Esophagus squamous epithelium (tissue), 5 donors: Measurements from ENCODE around the gene DLGAP1. TPM values are rescaled to one million over a fixed set of nuclear protein-coding genes. Genes with fewer than 3 reads are reported as not detected.

Experiments
- DNase-seq: peaks from one replicate; lab custom pipeline; 2025; lab: John Stamatoyannopoulos, UW
- H3K27ac ChIP-seq, 4 donors: fragments of 200-600 bp; sonication (generic); one replicate each; pipeline ENCODE4 v1.5.1; 2016 to 2019; ENCODE audit warnings: mild to moderate bottlenecking in 1 of 4
- H3K27me3 ChIP-seq, 4 donors: fragments of 200-600 bp; sonication (generic); 1 replicate in 3 of 4; 2 replicates in 1 of 4; pipeline versions ENCODE4 v1.5.1 to v1.6.0; 2017 to 2021; ENCODE audit warnings: antibody characterized with exemption in 1 of 4
- H3K36me3 ChIP-seq, 3 donors: fragments of 200-600 bp; sonication (generic); one replicate each; pipeline ENCODE4 v1.5.1; 2016 to 2019
- H3K4me1 ChIP-seq, 3 donors: fragments of 200-600 bp; sonication (generic); one replicate each; pipeline ENCODE4 v1.5.1; 2017 to 2019
- H3K4me3 ChIP-seq, 4 donors: fragments of 200-600 bp; sonication (generic); 1 replicate in 3 of 4; 2 replicates in 1 of 4; pipeline ENCODE4 v1.5.1; 2016 to 2019; ENCODE audit warnings: mild to moderate bottlenecking in 2 of 4, moderate library complexity in 1 of 4
- H3K9me3 ChIP-seq, 3 donors: fragments of 200-600 bp; sonication (generic); one replicate each; pipeline ENCODE4 v1.5.1; 2016 to 2019
- POLR2A ChIP-seq, 4 donors: fragments of 450-650 bp; IDR thresholded peaks; one replicate each; pipeline ENCODE4 v1.6.1; 2017; ENCODE audit warnings: antibody characterized with exemption in 4 of 4, mild to moderate bottlenecking in 4 of 4, moderate library complexity in 3 of 4
- WGBS, 2 donors: methylation state at CpG; one replicate each; pipeline ENCODE4 v1.1.5; 2018; 5-methylcytosine and 5-hydroxymethylcytosine counted together
- intact Hi-C: fragments of 100-400 bp; cut with DNase I; formaldehyde crosslinking; loops from one replicate; pipeline ENCODE4 v1.15.0; 2022
- total RNA-seq, 4 donors: library from RNA; depleted of rRNA; stranded (reverse); fragments of >200 nt; gene quantifications; one replicate each; pipeline ENCODE4 v1.1.0, GENCODE V29; 2016
- TF ChIP-seq, protein P1 (sequence below), 6 experiments: fragments of 450-650 bp in 4 of 6; fragments of 200-600 bp in 2 of 6; sonication (generic) in 2 of 6; IDR thresholded peaks; one replicate each; pipeline ENCODE4 v1.5.1; 2016 to 2019; ENCODE audit warnings: antibody characterized with exemption in 6 of 6, mild to moderate bottlenecking in 4 of 6, moderate library complexity in 4 of 6
- donor health status: DM: yes; HTN: yes; CAD: no.

The DLGAP1 gene
- total RNA-seq, 4 donors from 2014 or later, result 0.09 to 1.5 (median 0.52) TPM

DNA sequence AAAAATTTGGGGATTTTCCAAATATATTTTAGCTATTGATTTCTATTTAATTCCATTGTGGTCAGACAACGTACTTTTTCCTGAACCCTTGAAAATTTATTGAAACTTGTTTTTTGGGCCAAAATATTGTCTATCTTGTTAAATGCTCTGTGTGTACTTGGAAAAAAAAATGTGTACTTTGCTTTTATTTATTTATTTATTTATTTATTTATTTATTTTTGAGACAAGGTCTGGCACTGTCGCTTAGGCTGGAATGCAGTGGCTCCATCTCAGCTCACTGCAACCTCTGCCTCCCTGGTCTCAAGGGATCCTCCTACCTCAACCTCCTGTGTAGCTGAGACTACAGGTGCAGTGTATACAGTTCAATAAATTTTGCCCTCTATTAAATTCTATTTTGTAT is 910.6 kb downstream of the DLGAP1 start:
- H3K27ac ChIP-seq, result no peak overlapping the region
- peaks cover 3 to 30% (median 6%) of the 10 kb centered on the region in 3 donors for H3K4me1 ChIP-seq
- intact Hi-C loops, result no loop called here
- DNase-seq, result no peak
- H3K9me3 ChIP-seq, result no peaks in the 10 kb centered on the region
- no peaks in the 10 kb centered on the region for H3K27me3 ChIP-seq
- no peaks in the 10 kb centered on the region for H3K36me3 ChIP-seq
- WGBS, 2 donors, result 88 to 97% methylated on average over 2 of the region's 2 CpGs
- TF ChIP-seq POLR2A (IDR thresholded peaks at IDR 0.05), result no peak
- TF ChIP-seq, protein P1, sequence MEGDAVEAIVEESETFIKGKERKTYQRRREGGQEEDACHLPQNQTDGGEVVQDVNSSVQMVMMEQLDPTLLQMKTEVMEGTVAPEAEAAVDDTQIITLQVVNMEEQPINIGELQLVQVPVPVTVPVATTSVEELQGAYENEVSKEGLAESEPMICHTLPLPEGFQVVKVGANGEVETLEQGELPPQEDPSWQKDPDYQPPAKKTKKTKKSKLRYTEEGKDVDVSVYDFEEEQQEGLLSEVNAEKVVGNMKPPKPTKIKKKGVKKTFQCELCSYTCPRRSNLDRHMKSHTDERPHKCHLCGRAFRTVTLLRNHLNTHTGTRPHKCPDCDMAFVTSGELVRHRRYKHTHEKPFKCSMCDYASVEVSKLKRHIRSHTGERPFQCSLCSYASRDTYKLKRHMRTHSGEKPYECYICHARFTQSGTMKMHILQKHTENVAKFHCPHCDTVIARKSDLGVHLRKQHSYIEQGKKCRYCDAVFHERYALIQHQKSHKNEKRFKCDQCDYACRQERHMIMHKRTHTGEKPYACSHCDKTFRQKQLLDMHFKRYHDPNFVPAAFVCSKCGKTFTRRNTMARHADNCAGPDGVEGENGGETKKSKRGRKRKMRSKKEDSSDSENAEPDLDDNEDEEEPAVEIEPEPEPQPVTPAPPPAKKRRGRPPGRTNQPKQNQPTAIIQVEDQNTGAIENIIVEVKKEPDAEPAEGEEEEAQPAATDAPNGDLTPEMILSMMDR (IDR thresholded peaks at IDR 0.05), result no peak
- H3K4me3 ChIP-seq, result no peak overlapping the region

- H3K27ac ChIP-seq, result peak overlapping the region in 3 of 4 donors; percentile 46 to 84 (median 63)
- intact Hi-C loops, result no loop called here
- no peaks in the 10 kb centered on the region for H3K36me3 ChIP-seq
- H3K27me3 ChIP-seq, result no peaks in the 10 kb centered on the region
- H3K4me1 ChIP-seq, result peaks cover 5 to 48% (median 16%) of the 10 kb centered on the region in 3 donors
- H3K4me3 ChIP-seq, result no peak overlapping the region
- WGBS, 2 donors, result 36 to 43% methylated on average over 5 of the region's 5 CpGs
- no peaks in the 10 kb centered on the region for H3K9me3 ChIP-seq
- DNase-seq, result no peak
- TF ChIP-seq POLR2A (IDR thresholded peaks at IDR 0.05), result no peak
- TF ChIP-seq, protein P1 (IDR thresholded peaks at IDR 0.05), result no peak
Measured at GRCh38 chr18:3541549-3542386, 913.3 kb downstream of the DLGAP1 start.

GRCh38 chr18:3540805-3541548 is 914.1 kb downstream of the DLGAP1 start:
- Histone ChIP-seq H3K4me1 (peaks cover 5 to 48% (median 16%) of the 10 kb centered on the region in 3 donors), H3K9me3 (no peaks in the 10 kb centered on the region), H3K4me3 (no peak overlapping the region), H3K27me3 (no peaks in the 10 kb centered on the region), H3K36me3 (no peaks in the 10 kb centered on the region), H3K27ac (peak overlapping the region in 3 of 4 donors; percentile 46 to 84 (median 63))
- no peak for DNase-seq
- 33 to 45% methylated on average over 6 of the region's 6 CpGs for WGBS, 2 donors
- no peak for TF ChIP-seq POLR2A (IDR thresholded peaks at IDR 0.05)
- TF ChIP-seq, protein P1 (IDR thresholded peaks at IDR 0.05), result no peak
- intact Hi-C loops, result no loop called here

GRCh38 chr18:3538954-3539617 is 916.0 kb downstream of the DLGAP1 start:
- Histone ChIP-seq H3K4me3 (no peak overlapping the region), H3K9me3 (no peaks in the 10 kb centered on the region), H3K4me1 (peaks cover 5 to 48% (median 16%) of the 10 kb centered on the region in 3 donors), H3K27ac (peak overlapping the region; percentile 9 to 47 (median 31)), H3K36me3 (no peaks in the 10 kb centered on the region), H3K27me3 (no peaks in the 10 kb centered on the region)
- intact Hi-C loops, result loop anchor here (10.0 kb wide), 1 partner anchor 64 kb away; no protein-coding TSS in a partner anchor
- TF ChIP-seq, protein P1 (IDR thresholded peaks at IDR 0.05), result peak in 2 of 6 experiments; percentile 7 to 30
- no peak for TF ChIP-seq POLR2A (IDR thresholded peaks at IDR 0.05)
- WGBS, 2 donors, result 34 to 49% methylated on average over 3 of the region's 3 CpGs
- no peak for DNase-seq
